ENCODE results near the gene SYTL2. TPM values are rescaled to one million over a fixed set of nuclear protein-coding genes. Genes with fewer than 3 reads are reported as not detected.

The SYTL2 gene
- total and polyA plus RNA-seq, 2 experiments from 2014 or later: 8.9 to 66.6 TPM

DNA sequence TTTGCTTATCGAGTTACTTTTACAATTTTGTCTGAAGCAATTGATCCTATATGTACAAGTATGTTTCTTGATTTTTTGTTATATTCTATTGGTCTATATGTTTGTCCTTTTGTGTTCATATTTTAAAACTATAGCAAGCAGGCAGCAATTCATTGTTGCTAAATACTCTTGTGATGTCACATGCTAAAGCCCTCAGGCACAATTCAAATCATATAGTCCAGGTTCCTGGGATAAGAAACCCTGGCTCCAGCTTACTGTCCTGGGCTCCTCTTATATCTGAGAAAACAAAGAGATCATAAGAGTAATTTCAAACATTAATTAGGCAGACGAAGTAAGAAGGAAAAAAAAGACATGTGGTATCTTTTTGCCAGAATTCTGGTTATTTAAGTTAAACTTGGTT, 37.6 kb upstream of the SYTL2 start:
- Histone ChIP-seq H3K36me3 (replicated peaks; ENCODE audit: insufficient read depth, low read depth) (no peaks in the 10 kb centered on the region), H2AFZ (no peak overlapping the region), H3K27me3 (no peaks in the 10 kb centered on the region), H3K4me1 (ENCODE audit: insufficient read depth) (no peaks in the 10 kb centered on the region), H3K27ac (no peak overlapping the region), H3K4me2 (no peak overlapping the region), H3K79me2 (peaks cover under 1% of the 10 kb centered on the region), H3K9me3 (ENCODE audit: low read depth) (no peaks in the 10 kb centered on the region), H3K9me2 (replicated peaks; ENCODE audit: insufficient read depth) (no peaks in the 10 kb centered on the region), H3K4me3 (no peak overlapping the region), H4K20me1 (ENCODE audit: insufficient read depth, poor library complexity, severe bottlenecking) (no peaks in the 10 kb centered on the region)
- no peak for DNase-seq (ENCODE audit: low spot score)
- 97% methylated on average over 2 of the region's 2 CpGs for WGBS (ENCODE audit: low lambda C conversion rate, missing lambda C conversion rate)
- no peak for TF ChIP-seq EZH2phosphoT487 (IDR thresholded peaks at IDR 0.05; ENCODE audit: low read depth, severe bottlenecking, unreplicated experiment)
- TF ChIP-seq EZH2 (IDR thresholded peaks at IDR 0.05; ENCODE audit: borderline replicate concordance): no peak
- TF ChIP-seq, protein P1, sequence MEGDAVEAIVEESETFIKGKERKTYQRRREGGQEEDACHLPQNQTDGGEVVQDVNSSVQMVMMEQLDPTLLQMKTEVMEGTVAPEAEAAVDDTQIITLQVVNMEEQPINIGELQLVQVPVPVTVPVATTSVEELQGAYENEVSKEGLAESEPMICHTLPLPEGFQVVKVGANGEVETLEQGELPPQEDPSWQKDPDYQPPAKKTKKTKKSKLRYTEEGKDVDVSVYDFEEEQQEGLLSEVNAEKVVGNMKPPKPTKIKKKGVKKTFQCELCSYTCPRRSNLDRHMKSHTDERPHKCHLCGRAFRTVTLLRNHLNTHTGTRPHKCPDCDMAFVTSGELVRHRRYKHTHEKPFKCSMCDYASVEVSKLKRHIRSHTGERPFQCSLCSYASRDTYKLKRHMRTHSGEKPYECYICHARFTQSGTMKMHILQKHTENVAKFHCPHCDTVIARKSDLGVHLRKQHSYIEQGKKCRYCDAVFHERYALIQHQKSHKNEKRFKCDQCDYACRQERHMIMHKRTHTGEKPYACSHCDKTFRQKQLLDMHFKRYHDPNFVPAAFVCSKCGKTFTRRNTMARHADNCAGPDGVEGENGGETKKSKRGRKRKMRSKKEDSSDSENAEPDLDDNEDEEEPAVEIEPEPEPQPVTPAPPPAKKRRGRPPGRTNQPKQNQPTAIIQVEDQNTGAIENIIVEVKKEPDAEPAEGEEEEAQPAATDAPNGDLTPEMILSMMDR (IDR thresholded peaks at IDR 0.05; ENCODE audit: poor library complexity): no peak

DNA sequence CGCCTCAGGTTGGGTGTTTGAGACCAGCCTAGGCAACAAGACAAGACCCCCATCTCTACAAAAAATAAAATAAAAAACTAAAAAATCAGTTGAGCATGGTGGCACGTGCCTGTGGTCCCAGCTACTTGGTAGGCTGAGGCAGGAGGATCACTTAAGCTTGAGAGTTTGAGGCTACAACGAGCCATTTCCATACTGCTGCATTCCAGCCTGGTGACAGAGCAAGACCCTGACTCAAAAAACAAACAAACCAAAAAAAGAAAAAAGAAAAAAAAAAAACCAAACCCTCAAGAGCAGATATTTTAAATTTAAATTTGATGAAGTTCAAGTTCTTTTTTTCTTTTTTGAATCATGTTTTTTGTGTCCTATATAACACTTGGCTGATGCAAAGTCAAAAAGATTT, 37.1 kb upstream of the SYTL2 start:
- Histone ChIP-seq H3K36me3 (replicated peaks; ENCODE audit: insufficient read depth, low read depth) (no peaks in the 10 kb centered on the region), H4K20me1 (ENCODE audit: insufficient read depth, poor library complexity, severe bottlenecking) (no peaks in the 10 kb centered on the region), H3K9me2 (replicated peaks; ENCODE audit: insufficient read depth) (no peaks in the 10 kb centered on the region), H3K79me2 (no peaks in the 10 kb centered on the region), H3K4me1 (ENCODE audit: insufficient read depth) (no peaks in the 10 kb centered on the region), H2AFZ (no peak overlapping the region), H3K4me2 (no peak overlapping the region), H3K4me3 (no peak overlapping the region), H3K27ac (no peak overlapping the region), H3K9me3 (ENCODE audit: low read depth) (no peaks in the 10 kb centered on the region), H3K27me3 (no peaks in the 10 kb centered on the region)
- DNase-seq (ENCODE audit: low spot score): no peak
- TF ChIP-seq, protein P1 (IDR thresholded peaks at IDR 0.05; ENCODE audit: poor library complexity): no peak
- no peak for TF ChIP-seq EZH2phosphoT487 (IDR thresholded peaks at IDR 0.05; ENCODE audit: low read depth, severe bottlenecking, unreplicated experiment)
- no peak for TF ChIP-seq EZH2 (IDR thresholded peaks at IDR 0.05; ENCODE audit: borderline replicate concordance)
- 87% methylated on average over 3 of the region's 3 CpGs for WGBS (ENCODE audit: low lambda C conversion rate, missing lambda C conversion rate)

DNA sequence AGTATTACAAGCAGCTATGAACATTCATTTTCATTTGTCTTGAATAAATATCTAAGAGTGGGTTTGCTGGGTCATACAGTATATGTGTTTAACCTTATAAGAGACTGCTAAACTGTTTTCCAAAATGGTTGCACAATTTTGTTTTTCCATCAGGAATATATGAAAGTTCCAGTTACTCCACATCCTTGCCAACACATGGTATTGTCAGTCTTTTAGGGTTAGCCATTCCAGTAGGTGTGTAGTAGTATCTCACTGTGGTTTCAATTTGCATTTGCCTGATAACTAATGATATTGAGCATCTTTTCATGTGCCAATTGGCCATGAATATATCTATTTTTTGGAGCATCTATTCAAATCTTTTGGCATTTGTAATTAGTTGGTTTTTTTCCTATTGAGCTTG, 36.5 kb upstream of the SYTL2 start:
- DNase-seq (ENCODE audit: low spot score): no peak
- H3K4me1 ChIP-seq (ENCODE audit: insufficient read depth): no peaks in the 10 kb centered on the region
- no peaks in the 10 kb centered on the region for H3K9me3 ChIP-seq (ENCODE audit: low read depth)
- TF ChIP-seq, protein P1 (IDR thresholded peaks at IDR 0.05; ENCODE audit: poor library complexity): no peak
- no peak for TF ChIP-seq EZH2phosphoT487 (IDR thresholded peaks at IDR 0.05; ENCODE audit: low read depth, severe bottlenecking, unreplicated experiment)
- no peak for TF ChIP-seq EZH2 (IDR thresholded peaks at IDR 0.05; ENCODE audit: borderline replicate concordance)
- H3K79me2 ChIP-seq: no peaks in the 10 kb centered on the region
- no peak overlapping the region for H3K4me2 ChIP-seq
- H4K20me1 ChIP-seq (ENCODE audit: insufficient read depth, poor library complexity, severe bottlenecking): no peaks in the 10 kb centered on the region
- no peaks in the 10 kb centered on the region for H3K9me2 ChIP-seq (replicated peaks; ENCODE audit: insufficient read depth)
- H3K27me3 ChIP-seq: no peaks in the 10 kb centered on the region
- no peak overlapping the region for H3K27ac ChIP-seq
- H3K36me3 ChIP-seq (replicated peaks; ENCODE audit: insufficient read depth, low read depth): no peaks in the 10 kb centered on the region
- no peak overlapping the region for H2AFZ ChIP-seq
- H3K4me3 ChIP-seq: no peak overlapping the region

DNA sequence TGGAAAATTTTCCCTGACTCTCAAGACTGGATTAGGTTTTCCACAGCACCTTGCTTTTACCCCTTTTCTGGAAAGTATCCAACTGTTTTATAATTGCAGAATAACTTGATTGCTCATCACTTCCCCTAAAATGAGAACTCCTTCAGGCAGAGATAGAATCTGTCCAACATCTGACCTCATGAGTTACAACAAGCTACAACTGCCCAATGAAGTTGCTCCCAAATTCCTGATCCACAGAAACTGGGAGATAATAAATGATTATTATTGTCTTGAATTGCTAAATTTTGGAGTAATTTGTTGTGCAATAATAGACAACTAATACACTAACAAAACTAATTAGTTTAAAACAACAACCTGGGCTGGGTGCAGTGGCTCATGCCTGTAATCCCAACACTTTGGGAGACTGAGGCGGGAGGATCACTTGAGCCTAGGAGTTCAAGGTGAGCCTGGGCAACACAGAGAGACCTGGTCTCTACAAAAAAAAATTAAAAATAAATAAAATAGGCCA, 34.2 kb upstream of the SYTL2 start:
- Histone ChIP-seq H3K36me3 (replicated peaks; ENCODE audit: insufficient read depth, low read depth) (no peaks in the 10 kb centered on the region), H3K4me2 (no peak overlapping the region), H3K79me2 (no peaks in the 10 kb centered on the region), H3K27ac (peak overlapping the region; percentile 57), H3K27me3 (no peaks in the 10 kb centered on the region), H4K20me1 (ENCODE audit: insufficient read depth, poor library complexity, severe bottlenecking) (no peaks in the 10 kb centered on the region), H2AFZ (no peak overlapping the region), H3K9me3 (ENCODE audit: low read depth) (no peaks in the 10 kb centered on the region), H3K4me1 (ENCODE audit: insufficient read depth) (no peaks in the 10 kb centered on the region), H3K9me2 (replicated peaks; ENCODE audit: insufficient read depth) (no peaks in the 10 kb centered on the region), H3K4me3 (no peak overlapping the region)
- no peak for TF ChIP-seq EZH2phosphoT487 (IDR thresholded peaks at IDR 0.05; ENCODE audit: low read depth, severe bottlenecking, unreplicated experiment)
- TF ChIP-seq, protein P1 (IDR thresholded peaks at IDR 0.05; ENCODE audit: poor library complexity): no peak
- TF ChIP-seq EZH2 (IDR thresholded peaks at IDR 0.05; ENCODE audit: borderline replicate concordance): no peak
- 100% methylated on average over 1 of the region's 1 CpG for WGBS (ENCODE audit: low lambda C conversion rate, missing lambda C conversion rate)
- no peak for DNase-seq (ENCODE audit: low spot score)
